T-cell (primary cell): ENCODE results near the gene MCM3AP. TPM values are rescaled to one million over a fixed set of nuclear protein-coding genes. Genes with fewer than 3 reads are reported as not detected.

Experiments
- ATAC-seq, 4 experiments: fragments of 200-7000 bp in 3 of 4; fragments of 150-1000 bp in 1 of 4; cut with Tn5 transposase; replicated peaks in 1 of 4; 1 replicate in 3 of 4; 2 replicates in 1 of 4; pipeline ENCODE4 v1.10.0; 2021; ENCODE audit warnings: moderate library complexity in 3 of 4, mild to moderate bottlenecking in 2 of 4, moderate number of reproducible peaks in 1 of 4
- CTCF ChIA-PET, 2 donors: fragments of 300-600 bp; sonication (Branson Sonifier 250); formaldehyde crosslinking; loops; one replicate each; lab custom pipeline; 2022; ENCODE audit warnings: antibody characterized with exemption in 2 of 2; lab: Charles Lee
- POLR2A ChIA-PET, 2 donors: fragments of 300-600 bp; sonication (Branson Sonifier 250); formaldehyde crosslinking; loops; one replicate each; lab custom pipeline; 2022; ENCODE audit warnings: antibody characterized with exemption in 2 of 2; lab: Charles Lee
- DNase-seq, 35 experiments: peaks; one replicate each; pipeline versions ENCODE4 v3.0.0 to v3.0.0-alpha.2; 2013 to 2023
- H3K27ac ChIP-seq: one replicate; pipeline ENCODE4 v1.5.1; 2013; ENCODE audit warnings: low read length
- H3K27me3 ChIP-seq, 2 experiments: replicated peaks in 1 of 2; 1 replicate in 1 of 2; 2 replicates in 1 of 2; pipeline versions ENCODE4 v1.6.1 to v1.7.0; 2013; ENCODE audit warnings: low read length in 1 of 2, mixed read lengths in 1 of 2; ENCODE audit not compliant: control insufficient read depth in 2 of 2, insufficient read depth in 2 of 2; ENCODE audit errors: extremely low read depth in 1 of 2
- H3K36me3 ChIP-seq, 2 donors: 1 replicate in 1 of 2; 2 replicates in 1 of 2; pipeline versions ENCODE4 v1.6.1 to v1.7.0; 2013; ENCODE audit warnings: low read length in 1 of 2; ENCODE audit not compliant: control insufficient read depth in 2 of 2, insufficient read depth in 1 of 2; ENCODE audit errors: extremely low read depth in 1 of 2
- H3K4me1 ChIP-seq, 2 experiments: 1 replicate in 1 of 2; 2 replicates in 1 of 2; pipeline versions ENCODE4 v1.6.1 to v1.7.0; 2013; ENCODE audit warnings: low read length in 2 of 2, mixed read lengths in 1 of 2; ENCODE audit not compliant: insufficient read depth in 2 of 2, control insufficient read depth in 1 of 2; ENCODE audit errors: extremely low read depth in 1 of 2
- H3K4me3 ChIP-seq, 2 donors: 1 replicate in 1 of 2; 2 replicates in 1 of 2; pipeline versions ENCODE4 v1.5.1 to v1.7.0; 2013; ENCODE audit warnings: mild to moderate bottlenecking in 2 of 2, low read length in 1 of 2, moderate library complexity in 1 of 2; ENCODE audit not compliant: control insufficient read depth in 1 of 2; ENCODE audit errors: extremely low read depth in 1 of 2
- H3K9me3 ChIP-seq: 2 replicates; pipeline ENCODE4 v1.7.0; 2013
- H3K27ac Mint-ChIP-seq, 2 donors: one replicate each; pipeline ENCODE4 v1.8.0; 2020 to 2021; ENCODE audit warnings: mild to moderate bottlenecking in 2 of 2, mixed read lengths in 2 of 2
- H3K27me3 Mint-ChIP-seq, 2 donors: one replicate each; pipeline ENCODE4 v1.8.0; 2021 to 2022; ENCODE audit warnings: mixed read lengths in 2 of 2
- H3K36me3 Mint-ChIP-seq: one replicate; pipeline ENCODE4 v1.8.0; 2021; ENCODE audit warnings: mixed read lengths
- H3K4me1 Mint-ChIP-seq, 3 donors: one replicate each; pipeline ENCODE4 v1.8.0; 2020 to 2022; ENCODE audit warnings: mixed read lengths in 3 of 3, mild to moderate bottlenecking in 1 of 3
- H3K4me3 Mint-ChIP-seq, 3 donors: one replicate each; pipeline ENCODE4 v1.8.0; 2020 to 2022; ENCODE audit warnings: mild to moderate bottlenecking in 3 of 3, mixed read lengths in 3 of 3, moderate library complexity in 3 of 3
- H3K9me3 Mint-ChIP-seq, 3 donors: one replicate each; pipeline ENCODE4 v1.8.0; 2020 to 2022; ENCODE audit warnings: mixed read lengths in 3 of 3
- WGBS: methylation state at CpG from one replicate; pipeline ENCODE4 v1.1.5; 2013; ENCODE audit warnings: missing lambda C conversion rate; ENCODE audit not compliant: insufficient coverage; 5-methylcytosine and 5-hydroxymethylcytosine counted together
- total RNA-seq, 35 experiments: library from RNA in 6 of 35; stranded (reverse) in 6 of 35; fragments of 120-200 nt in 1 of 35; gene quantifications; one replicate each; pipeline versions ENCODE4 v1.2.1 to v1.2.4 and lab custom pipeline; 2013 to 2026

The MCM3AP gene
- total RNA-seq, 5 donors from 2014 or later (not counting 1 experiment from before 2014, with no cell fraction given): 126 to 180 (median 166) TPM

GRCh38 chr21:46219591-46220239 lies 65.7 kb downstream of the MCM3AP start:
- no peak overlapping the region for H3K4me3 Mint-ChIP-seq
- H3K27ac ChIP-seq: no peak overlapping the region
- no peaks in the 10 kb centered on the region for H3K9me3 ChIP-seq
- ChIA-PET POLR2A (no interaction called here), CTCF (no interaction called here)
- H3K9me3 Mint-ChIP-seq: no peaks in the 10 kb centered on the region
- H3K27ac Mint-ChIP-seq: no peak overlapping the region
- H3K27me3 Mint-ChIP-seq: no peaks in the 10 kb centered on the region
- H3K4me1 Mint-ChIP-seq: peaks cover 0 to 6% (median 0%) of the 10 kb centered on the region in 3 donors
- ATAC-seq (no peak), DNase-seq (peak in 1 of 35 experiments; percentile 7)
- no peaks in the 10 kb centered on the region for H3K4me1 ChIP-seq
- peaks cover 29% of the 10 kb centered on the region for H3K36me3 Mint-ChIP-seq
- 81% methylated on average over 13 of the region's 13 CpGs for WGBS
- no peak overlapping the region for H3K4me3 ChIP-seq
- H3K27me3 ChIP-seq: no peaks in the 10 kb centered on the region
- peaks cover 24 to 38% of the 10 kb centered on the region in 2 donors for H3K36me3 ChIP-seq

GRCh38 chr21:46218906-46219590 lies 66.4 kb downstream of the MCM3AP start:
- Mint-ChIP-seq H3K9me3 (no peaks in the 10 kb centered on the region), H3K4me1 (peaks cover 0 to under 1% (median 0%) of the 10 kb centered on the region in 3 donors), H3K27me3 (no peaks in the 10 kb centered on the region), H3K27ac (no peak overlapping the region), H3K36me3 (peaks cover 32% of the 10 kb centered on the region), H3K4me3 (no peak overlapping the region)
- no peaks in the 10 kb centered on the region for H3K27me3 ChIP-seq
- H3K4me1 ChIP-seq: no peaks in the 10 kb centered on the region
- peak in 1 of 35 experiments; percentile 7 for DNase-seq
- H3K36me3 ChIP-seq: peaks cover 24 to 39% of the 10 kb centered on the region in 2 donors
- ChIA-PET CTCF (no interaction called here), POLR2A (no interaction called here)
- ATAC-seq: no peak
- H3K4me3 ChIP-seq: no peak overlapping the region
- H3K9me3 ChIP-seq: no peaks in the 10 kb centered on the region
- WGBS: 94% methylated on average over 13 of the region's 16 CpGs
- no peak overlapping the region for H3K27ac ChIP-seq

GRCh38 chr21:46217511-46218196 lies 67.8 kb downstream of the MCM3AP start:
- POLR2A ChIA-PET: no interaction called here
- Mint-ChIP-seq H3K9me3 (no peaks in the 10 kb centered on the region), H3K27ac (no peak overlapping the region), H3K27me3 (no peaks in the 10 kb centered on the region), H3K36me3 (peaks cover 36% of the 10 kb centered on the region), H3K4me1 (no peaks in the 10 kb centered on the region), H3K4me3 (no peak overlapping the region)
- Histone ChIP-seq H3K36me3 (peaks cover 24 to 39% of the 10 kb centered on the region in 2 donors), H3K27ac (no peak overlapping the region), H3K4me3 (no peak overlapping the region), H3K9me3 (no peaks in the 10 kb centered on the region), H3K4me1 (no peaks in the 10 kb centered on the region), H3K27me3 (no peaks in the 10 kb centered on the region)
- DNase-seq (peak in 1 of 35 experiments; percentile 3), ATAC-seq (no peak)
- CTCF ChIA-PET: no interaction called here
- 89% methylated on average over 17 of the region's 22 CpGs for WGBS

GRCh38 chr21:46216132-46216747 lies 69.2 kb downstream of the MCM3AP start:
- Histone ChIP-seq H3K36me3 (peaks cover 24 to 34% of the 10 kb centered on the region in 2 donors), H3K4me3 (no peak overlapping the region), H3K27me3 (no peaks in the 10 kb centered on the region), H3K9me3 (no peaks in the 10 kb centered on the region), H3K27ac (no peak overlapping the region), H3K4me1 (no peaks in the 10 kb centered on the region)
- H3K36me3 Mint-ChIP-seq: peaks cover 27% of the 10 kb centered on the region
- 97% methylated on average over 14 of the region's 16 CpGs for WGBS
- H3K27me3 Mint-ChIP-seq: no peaks in the 10 kb centered on the region
- POLR2A ChIA-PET: no interaction called here
- CTCF ChIA-PET: no interaction called here
- peak in 1 of 35 experiments; percentile 4 for DNase-seq
- no peak for ATAC-seq
- H3K4me1 Mint-ChIP-seq: no peaks in the 10 kb centered on the region
- H3K4me3 Mint-ChIP-seq: no peak overlapping the region
- H3K9me3 Mint-ChIP-seq: no peaks in the 10 kb centered on the region
- H3K27ac Mint-ChIP-seq: no peak overlapping the region

- no peaks in the 10 kb centered on the region for H3K9me3 Mint-ChIP-seq
- ATAC-seq (no peak), DNase-seq (no peak)
- Histone ChIP-seq H3K27ac (no peak overlapping the region), H3K9me3 (no peaks in the 10 kb centered on the region), H3K27me3 (no peaks in the 10 kb centered on the region), H3K4me3 (no peak overlapping the region), H3K36me3 (peaks cover 25 to 31% of the 10 kb centered on the region in 2 donors), H3K4me1 (no peaks in the 10 kb centered on the region)
- CTCF ChIA-PET: no interaction called here
- 92% methylated on average over 19 of the region's 20 CpGs for WGBS
- peaks cover 24% of the 10 kb centered on the region for H3K36me3 Mint-ChIP-seq
- H3K4me3 Mint-ChIP-seq: no peak overlapping the region
- no peak overlapping the region for H3K27ac Mint-ChIP-seq
- no peaks in the 10 kb centered on the region for H3K4me1 Mint-ChIP-seq
- H3K27me3 Mint-ChIP-seq: no peaks in the 10 kb centered on the region
- POLR2A ChIA-PET: no interaction called here
These were observed 69.8 kb downstream of the MCM3AP start for GRCh38 chr21:46215436-46216131.
